A673 (cell line): ENCODE measurements around the gene NAV2. TPM values are rescaled to one million over a fixed set of nuclear protein-coding genes. Genes with fewer than 3 reads are reported as not detected.

ENCODE experiments used
- BruUV-seq: library from RNA; stranded (reverse); fragments of 400-500 nt; replicated peaks from 2 replicates; lab custom pipeline; 2021; lab: Mats Ljungman, UMichigan
- CTCF ChIA-PET: fragments of 300-600 bp; sonication (Branson Sonifier 250); formaldehyde crosslinking; loops from one replicate; lab custom pipeline; 2022; ENCODE audit warnings: antibody characterized with exemption; lab: Charles Lee
- POLR2A ChIA-PET: fragments of 300-600 bp; sonication (Branson Sonifier 250); formaldehyde crosslinking; loops from one replicate; lab custom pipeline; 2022; ENCODE audit warnings: antibody characterized with exemption; ENCODE audit not compliant: low non-redundant PET; lab: Charles Lee
- DNase-seq: peaks from one replicate; pipeline ENCODE4 v3.0.0-alpha.2; 2015; ENCODE audit warnings: low spot score
- H3K27ac ChIP-seq: fragments of 200-600 bp; sonication (generic); 2 replicates; pipeline ENCODE4 v1.5.1; 2016; ENCODE audit warnings: mixed run types, low read depth, mild to moderate bottlenecking, mixed read lengths, antibody characterized with exemption, low read length; ENCODE audit not compliant: poor library complexity, severe bottlenecking
- H3K27me3 ChIP-seq: fragments of 200-600 bp; sonication (generic); replicated peaks from 2 replicates; pipeline ENCODE4 v1.6.1; 2017; ENCODE audit warnings: mixed run types, low read depth, mild to moderate bottlenecking, mixed read lengths, antibody characterized with exemption, low read length; ENCODE audit not compliant: insufficient read depth, poor library complexity
- H3K36me3 ChIP-seq: fragments of 200-600 bp; sonication (generic); 2 replicates; pipeline ENCODE4 v1.6.1; 2016; ENCODE audit warnings: mixed run types, mild to moderate bottlenecking, mixed read lengths, antibody characterized with exemption, low read length; ENCODE audit not compliant: insufficient read depth, poor library complexity, severe bottlenecking
- H3K4me1 ChIP-seq: fragments of 200-600 bp; sonication (generic); 2 replicates; pipeline ENCODE4 v1.6.1; 2017; ENCODE audit warnings: mixed run types, mild to moderate bottlenecking, mixed read lengths, antibody characterized with exemption, low read length; ENCODE audit not compliant: insufficient read depth, poor library complexity, severe bottlenecking
- H3K4me3 ChIP-seq: fragments of 200-600 bp; sonication (generic); 2 replicates; pipeline ENCODE4 v1.5.1; 2016; ENCODE audit warnings: low read depth, mixed run types, mild to moderate bottlenecking, mixed read lengths, low read length; ENCODE audit not compliant: poor library complexity, severe bottlenecking
- H3K9me3 ChIP-seq: fragments of 200-600 bp; sonication (generic); 2 replicates; pipeline ENCODE4 v1.6.1; 2016; ENCODE audit warnings: mixed run types, low read depth, mild to moderate bottlenecking, mixed read lengths, antibody characterized with exemption, low read length; ENCODE audit not compliant: poor library complexity, severe bottlenecking
- CTCF ChIP-seq: fragments of 300-800, 200-600 bp; sonication (generic); conservative IDR thresholded peaks from 2 replicates; pipeline ENCODE4 v1.5.1; 2017; ENCODE audit warnings: low read depth, mild to moderate bottlenecking, antibody characterized with exemption, low read length, moderate library complexity, mixed read lengths
- EZH2 ChIP-seq: fragments of 200-600 bp; sonication (generic); IDR thresholded peaks from 2 replicates; pipeline ENCODE4 v1.6.1; 2017; ENCODE audit warnings: borderline replicate concordance, low read depth, mild to moderate bottlenecking, mixed read lengths, antibody characterized with exemption, low read length; ENCODE audit not compliant: poor library complexity, severe bottlenecking
- intact Hi-C: fragments of 100-400 bp; cut with micrococcal nuclease; formaldehyde crosslinking; loops from one replicate; pipeline ENCODE4 v1.10.0; 2022; ENCODE audit not compliant: unreplicated experiment
- total RNA-seq: library from RNA; stranded (reverse); gene quantifications from 2 replicates; pipeline ENCODE4 v1.2.3, GENCODE V29; 2021

The NAV2 gene
- total RNA-seq, 1 experiment from 2014 or later, result not detected

GRCh38 chr11:19853016-19853415, 140.4 kb downstream of the NAV2 start:
- intact Hi-C loops, result no loop called here
- POLR2A ChIA-PET, result no interaction called here
- H3K9me3 ChIP-seq, result no peaks in the 10 kb centered on the region

GRCh38 chr11:19853920-19854319, 141.3 kb downstream of the NAV2 start:
- TF ChIP-seq EZH2 (no peak), CTCF (no peak)
- CTCF ChIA-PET, result no interaction called here
- DNase-seq, result no peak

More at GRCh38 chr11:19853016-19853415, 140.4 kb downstream of the NAV2 start:
- Histone ChIP-seq H3K36me3 (no peaks in the 10 kb centered on the region), H3K27ac (no peak overlapping the region), H3K4me3 (no peak overlapping the region), H3K4me1 (no peaks in the 10 kb centered on the region), H3K27me3 (no peaks in the 10 kb centered on the region)
- BruUV-seq, result no TSS peak
- TF ChIP-seq EZH2 (no peak), CTCF (no peak)
- CTCF ChIA-PET, result no interaction called here
- DNase-seq, result no peak

GRCh38 chr11:19861171-19861570, 148.5 kb downstream of the NAV2 start:
- Histone ChIP-seq H3K27me3 (no peaks in the 10 kb centered on the region), H3K36me3 (no peaks in the 10 kb centered on the region), H3K9me3 (no peaks in the 10 kb centered on the region), H3K4me1 (no peaks in the 10 kb centered on the region), H3K4me3 (no peak overlapping the region), H3K27ac (no peak overlapping the region)
- intact Hi-C loops, result no loop called here
- no peak for TF ChIP-seq EZH2
- TF ChIP-seq CTCF, result no peak
- no TSS peak for BruUV-seq
- ChIA-PET POLR2A (no interaction called here), CTCF (no interaction called here)
- no peak for DNase-seq

More at GRCh38 chr11:19853920-19854319, 141.3 kb downstream of the NAV2 start:
- H3K27ac ChIP-seq, result no peak overlapping the region
- no peak overlapping the region for H3K4me3 ChIP-seq
- intact Hi-C loops, result no loop called here
- no peaks in the 10 kb centered on the region for H3K27me3 ChIP-seq
- BruUV-seq, result no TSS peak
- no peaks in the 10 kb centered on the region for H3K9me3 ChIP-seq
- no peaks in the 10 kb centered on the region for H3K4me1 ChIP-seq
- H3K36me3 ChIP-seq, result no peaks in the 10 kb centered on the region
- POLR2A ChIA-PET, result no interaction called here
